Liver (tissue), 9 donors: ENCODE measurements around the gene CYP2A7. TPM values are rescaled to one million over a fixed set of nuclear protein-coding genes. Genes with fewer than 3 reads are reported as not detected.
"Not testable (repeated sequence)": the region's sequence is repeated elsewhere in the genome, so short reads cannot be mapped to it uniquely, and the experiment has no call there.

ENCODE experiments used
- DNase-seq: peaks from one replicate; pipeline ENCODE4 v3.0.0-alpha.2; 2017; ENCODE audit warnings: low spot score
- H3K27ac ChIP-seq, 2 donors: one replicate each; pipeline ENCODE4 v1.7.0; 2013; ENCODE audit warnings: inconsistent platforms in 2 of 2, low read length in 2 of 2, control low read depth in 1 of 2, low read depth in 1 of 2, mild to moderate bottlenecking in 1 of 2
- H3K27me3 ChIP-seq, 4 donors: one replicate each; pipeline versions ENCODE4 v1.6.1 to v1.7.0; 2013; ENCODE audit warnings: low read length in 3 of 4, inconsistent platforms in 1 of 4, mild to moderate bottlenecking in 1 of 4, moderate library complexity in 1 of 4; ENCODE audit not compliant: control insufficient read depth in 4 of 4, insufficient read depth in 4 of 4
- H3K36me3 ChIP-seq, 4 donors: one replicate each; pipeline versions ENCODE4 v1.6.1 to v1.7.0; 2013; ENCODE audit warnings: low read length in 3 of 4, mild to moderate bottlenecking in 3 of 4, low read depth in 1 of 4, moderate library complexity in 1 of 4; ENCODE audit not compliant: control insufficient read depth in 4 of 4, insufficient read depth in 3 of 4
- H3K4me1 ChIP-seq, 4 donors: one replicate each; pipeline versions ENCODE4 v1.6.1 to v1.7.0; 2013; ENCODE audit warnings: low read length in 3 of 4, mild to moderate bottlenecking in 3 of 4, moderate library complexity in 1 of 4; ENCODE audit not compliant: control insufficient read depth in 4 of 4, insufficient read depth in 4 of 4
- H3K4me3 ChIP-seq, 3 donors: one replicate each; pipeline versions ENCODE4 v1.6.1 to v1.7.0; 2013; ENCODE audit warnings: low read length in 3 of 3, control low read depth in 1 of 3, low read depth in 1 of 3, mild to moderate bottlenecking in 1 of 3
- H3K9ac ChIP-seq, 2 donors: one replicate each; pipeline ENCODE4 v1.7.0; 2013; ENCODE audit warnings: low read length in 2 of 2, mild to moderate bottlenecking in 2 of 2, moderate library complexity in 2 of 2, control low read depth in 1 of 2, low read depth in 1 of 2
- H3K9me3 ChIP-seq, 4 donors: one replicate each; pipeline versions ENCODE4 v1.6.1 to v1.7.0; 2013; ENCODE audit warnings: low read length in 3 of 4; ENCODE audit not compliant: control insufficient read depth in 4 of 4
- ATF3 ChIP-seq: IDR thresholded peaks from 2 replicates; pipeline ENCODE4 v1.6.1; 2016; ENCODE audit warnings: antibody characterized with exemption
- FOXA2 ChIP-seq: IDR thresholded peaks from 2 replicates; pipeline ENCODE4 v1.6.1; 2016; ENCODE audit warnings: antibody characterized with exemption
- GABPA ChIP-seq, 2 donors: IDR thresholded peaks in 1 of 2; conservative IDR thresholded peaks in 1 of 2; 2 replicates each; pipeline ENCODE4 v1.6.1; 2016; ENCODE audit warnings: antibody characterized with exemption in 2 of 2, mild to moderate bottlenecking in 1 of 2, moderate library complexity in 1 of 2
- JUND ChIP-seq, 2 donors: IDR thresholded peaks; 2 replicates each; pipeline ENCODE4 v1.6.1; 2016; ENCODE audit warnings: antibody characterized with exemption in 2 of 2
- NR2F2 ChIP-seq: IDR thresholded peaks from 2 replicates; pipeline ENCODE4 v1.6.1; 2016; ENCODE audit warnings: antibody characterized with exemption
- RAD21 ChIP-seq, 2 donors: IDR thresholded peaks; 2 replicates each; pipeline ENCODE4 v1.6.1; 2016; ENCODE audit warnings: antibody characterized with exemption in 2 of 2, mild to moderate bottlenecking in 2 of 2
- RXRA ChIP-seq, 2 donors: IDR thresholded peaks; 2 replicates each; pipeline ENCODE4 v1.6.1; 2017 to 2018; ENCODE audit warnings: antibody characterized with exemption in 2 of 2, mild to moderate bottlenecking in 1 of 2
- SP1 ChIP-seq: IDR thresholded peaks from 2 replicates; pipeline ENCODE4 v1.6.1; 2018; ENCODE audit warnings: antibody characterized with exemption, mild to moderate bottlenecking
- TAF1 ChIP-seq: conservative IDR thresholded peaks from 2 replicates; pipeline ENCODE4 v1.6.1; 2016; ENCODE audit warnings: antibody characterized with exemption, mild to moderate bottlenecking
- WGBS: extraction: QIAGEN DNeasy Blood & Tissue Kit; methylation state at CpG from one replicate; pipeline ENCODE4 v1.1.7; 2013; 5-methylcytosine and 5-hydroxymethylcytosine counted together
- polyA plus RNA-seq, 2 donors: library from polyadenylated mRNA; stranded (reverse) in 1 of 2; unstranded in 1 of 2; fragments of 200-250 nt in 1 of 2; fragments of >200 nt in 1 of 2; fragmentation: Nextera tagmentation in 1 of 2; extraction: Ambion mirVana in 1 of 2; gene quantifications; one replicate each; pipeline versions ENCODE4 v1.2.1 to v1.2.3, GENCODE V29; 2013 to 2015
- total RNA-seq, 2 donors: library from RNA; depleted of rRNA; stranded (reverse); fragments of >200 nt; gene quantifications; one replicate each; pipeline ENCODE4 v1.2.3, GENCODE V29; 2014
- TF ChIP-seq, protein P1 (sequence below): IDR thresholded peaks from 2 replicates; pipeline ENCODE4 v1.6.1; 2016; ENCODE audit warnings: antibody characterized with exemption
- donor health status: healthy.
- donor health status: healthy.
- donor health status: healthy.
- donor health status: healthy.
- donor health status: healthy.

The CYP2A7 gene
- total and polyA plus RNA-seq, 4 donors = 3.3 to 57.9 (median 7.4) TPM; not detected in 1

GRCh38 chr19:40874874-40875273 is 7.2 kb downstream of the CYP2A7 start:
- WGBS = 81% methylated on average over 1 of the region's 4 CpGs
- H3K9me3 ChIP-seq, H3K36me3 ChIP-seq, H3K27ac ChIP-seq, H3K4me1 ChIP-seq, H3K9ac ChIP-seq, DNase-seq, H3K27me3 ChIP-seq, H3K4me3 ChIP-seq: not testable (repeated sequence)

DNA sequence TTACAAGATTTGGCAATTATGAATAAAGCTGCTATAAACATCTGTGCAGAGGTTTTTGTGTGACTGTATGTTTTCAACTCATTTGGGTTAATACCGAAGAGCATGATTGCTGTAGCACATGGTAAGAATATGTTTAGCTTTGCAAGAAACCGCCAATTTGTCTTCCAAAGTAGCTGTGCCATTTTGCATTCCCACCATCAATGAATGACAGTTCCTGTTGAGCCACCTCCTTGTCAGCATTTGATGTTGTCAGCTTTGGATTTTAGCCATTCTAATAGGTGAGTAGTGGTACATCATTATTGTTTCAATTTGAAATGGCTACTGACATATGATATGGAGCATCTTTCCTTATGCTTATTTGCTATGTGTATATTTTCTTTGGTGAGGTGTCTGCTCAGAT is 8.2 kb downstream of the CYP2A7 start:
- H3K27ac ChIP-seq, H3K4me1 ChIP-seq, H3K4me3 ChIP-seq, H3K27me3 ChIP-seq, H3K36me3 ChIP-seq, DNase-seq, H3K9me3 ChIP-seq, H3K9ac ChIP-seq: not testable (repeated sequence)
- WGBS = 86% methylated on average over 2 of the region's 2 CpGs

DNA sequence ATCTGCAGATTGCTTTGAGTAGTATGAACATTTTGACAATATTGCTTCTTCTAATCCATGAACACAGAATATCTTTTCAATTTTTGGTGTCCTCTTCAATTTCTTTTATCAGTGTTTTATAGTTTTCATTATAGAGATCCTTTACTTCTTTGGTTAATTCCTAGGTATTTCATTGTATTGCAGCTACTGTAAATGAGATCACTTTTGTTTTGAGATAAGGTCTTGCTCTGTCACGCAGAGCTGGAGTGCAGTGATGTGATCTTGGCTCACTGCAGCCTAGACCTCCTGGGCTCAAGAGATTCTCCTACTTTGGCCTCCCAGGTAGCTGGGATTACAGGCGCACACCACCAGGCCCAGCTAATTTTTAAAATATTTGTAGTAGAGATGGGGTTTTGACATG is 9.8 kb downstream of the CYP2A7 start:
- Histone ChIP-seq H3K27ac (no peak overlapping the region), H3K9ac (no peak overlapping the region), H3K27me3 (no peaks in the 10 kb centered on the region), H3K4me1 (no peaks in the 10 kb centered on the region), H3K9me3 (no peaks in the 10 kb centered on the region), H3K36me3 (no peaks in the 10 kb centered on the region), H3K4me3 (no peak overlapping the region)
- TF ChIP-seq JUND (IDR thresholded peaks at IDR 0.05) = no peak
- TF ChIP-seq RAD21 (IDR thresholded peaks at IDR 0.05) = no peak
- no peak for TF ChIP-seq GABPA (IDR thresholded peaks at IDR 0.05 in 1 of 2, conservative IDR thresholded peaks at IDR 0.05 in 1 of 2)
- TF ChIP-seq NR2F2 = no peak
- no peak for TF ChIP-seq ATF3
- no peak for TF ChIP-seq FOXA2
- no peak for TF ChIP-seq SP1
- TF ChIP-seq RXRA (IDR thresholded peaks at IDR 0.05) = no peak
- TF ChIP-seq TAF1 = no peak
- 91% methylated on average over 2 of the region's 2 CpGs for WGBS
- DNase-seq = no peak

GRCh38 chr19:40867701-40868100 is 14.3 kb downstream of the CYP2A7 start:
- no peak overlapping the region for H3K4me3 ChIP-seq
- no peak overlapping the region for H3K9ac ChIP-seq
- 97% methylated on average over 7 of the region's 7 CpGs for WGBS
- TF ChIP-seq FOXA2 = no peak
- TF ChIP-seq, protein P1, sequence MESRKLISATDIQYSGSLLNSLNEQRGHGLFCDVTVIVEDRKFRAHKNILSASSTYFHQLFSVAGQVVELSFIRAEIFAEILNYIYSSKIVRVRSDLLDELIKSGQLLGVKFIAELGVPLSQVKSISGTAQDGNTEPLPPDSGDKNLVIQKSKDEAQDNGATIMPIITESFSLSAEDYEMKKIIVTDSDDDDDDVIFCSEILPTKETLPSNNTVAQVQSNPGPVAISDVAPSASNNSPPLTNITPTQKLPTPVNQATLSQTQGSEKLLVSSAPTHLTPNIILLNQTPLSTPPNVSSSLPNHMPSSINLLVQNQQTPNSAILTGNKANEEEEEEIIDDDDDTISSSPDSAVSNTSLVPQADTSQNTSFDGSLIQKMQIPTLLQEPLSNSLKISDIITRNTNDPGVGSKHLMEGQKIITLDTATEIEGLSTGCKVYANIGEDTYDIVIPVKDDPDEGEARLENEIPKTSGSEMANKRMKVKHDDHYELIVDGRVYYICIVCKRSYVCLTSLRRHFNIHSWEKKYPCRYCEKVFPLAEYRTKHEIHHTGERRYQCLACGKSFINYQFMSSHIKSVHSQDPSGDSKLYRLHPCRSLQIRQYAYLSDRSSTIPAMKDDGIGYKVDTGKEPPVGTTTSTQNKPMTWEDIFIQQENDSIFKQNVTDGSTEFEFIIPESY = no peak
- no peak overlapping the region for H3K27ac ChIP-seq
- no peaks in the 10 kb centered on the region for H3K27me3 ChIP-seq
- H3K4me1 ChIP-seq = peaks cover 0 to 4% (median 0%) of the 10 kb centered on the region in 4 donors
- no peaks in the 10 kb centered on the region for H3K36me3 ChIP-seq
- no peaks in the 10 kb centered on the region for H3K9me3 ChIP-seq
- no peak for DNase-seq

DNA sequence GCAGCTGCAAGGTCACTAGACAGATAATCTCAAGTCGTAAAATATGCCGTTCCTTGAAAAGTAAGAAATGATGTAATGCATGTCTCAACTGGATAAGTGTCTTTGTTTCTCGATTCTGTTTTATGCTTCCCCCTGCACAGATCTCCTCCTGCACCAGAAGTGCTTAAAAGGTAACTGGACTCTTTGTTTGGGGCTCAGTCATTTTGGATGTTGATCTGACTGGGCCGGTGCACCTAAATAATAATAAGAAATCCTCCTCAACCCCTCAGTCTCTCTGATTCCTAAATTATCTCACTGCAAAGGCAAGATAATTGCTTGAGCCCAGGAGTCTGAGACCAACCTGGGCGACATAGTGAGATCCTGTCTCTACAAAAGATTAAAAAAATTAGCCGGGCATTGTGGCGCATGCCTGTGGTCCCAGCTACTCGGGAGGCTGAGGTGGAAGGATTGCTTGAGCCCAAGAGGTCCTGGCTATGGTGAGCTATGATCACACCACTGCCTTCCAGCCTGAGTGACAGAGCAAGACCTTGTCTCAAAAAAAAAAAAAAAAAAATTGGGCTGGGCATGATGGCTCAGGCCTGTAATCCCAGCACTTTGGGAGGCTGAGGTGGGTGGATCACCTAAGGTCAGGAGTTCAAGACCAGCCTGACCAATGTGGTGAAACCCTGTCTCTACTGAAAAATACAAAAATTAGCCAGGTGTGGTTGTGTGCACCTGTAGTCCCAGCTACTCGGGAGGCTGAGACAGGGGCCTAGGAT is 17.1 kb downstream of the CYP2A7 start:
- not testable (repeated sequence) for H3K36me3 ChIP-seq, H3K27me3 ChIP-seq, DNase-seq, H3K4me1 ChIP-seq, H3K27ac ChIP-seq, H3K9me3 ChIP-seq, H3K9ac ChIP-seq, H3K4me3 ChIP-seq
- 78% methylated on average over 9 of the region's 9 CpGs for WGBS
